Mammary epithelial cell (primary cell): Measurements from ENCODE around the gene TKT.
"Not testable (repeated sequence)": the region's sequence is repeated elsewhere in the genome, so short reads cannot be mapped to it uniquely, and the experiment has no call there.

Experiments
- CTCF ChIP-seq, 2 donors: IDR thresholded peaks in 1 of 2; conservative IDR thresholded peaks in 1 of 2; 2 replicates each; pipeline ENCODE4 v1.5.1; 2011 to 2012; ENCODE audit warnings: inconsistent platforms in 2 of 2, low read length in 2 of 2, mild to moderate bottlenecking in 2 of 2, control low read depth in 1 of 2, low read depth in 1 of 2; ENCODE audit not compliant: insufficient read depth in 1 of 2; ENCODE audit errors: extremely low read depth in 1 of 2
- EZH2 ChIP-seq: IDR thresholded peaks from 2 replicates; pipeline ENCODE4 v1.6.1; 2012; ENCODE audit warnings: low read length, inconsistent platforms, borderline replicate concordance

GRCh38 chr3:53269193-53269592 lies 13.4 kb upstream of the TKT start:
- TF ChIP-seq CTCF (conservative IDR thresholded peaks at IDR 0.05 in 1 of 2, IDR thresholded peaks at IDR 0.05 in 1 of 2; ENCODE audit: extremely low read depth in 1 of 2, insufficient read depth in 1 of 2, low read depth in 1 of 2, low read length in 2 of 2); EZH2: not testable (repeated sequence)
